Osteocyte (in vitro differentiated cells): Measurements from ENCODE around the gene MAK. TPM values are rescaled to one million over a fixed set of nuclear protein-coding genes. Genes with fewer than 3 reads are reported as not detected.

Source experiments
- DNase-seq: peaks from one replicate; pipeline ENCODE4 v3.0.0; 2021; ENCODE audit warnings: mixed read lengths; ENCODE audit not compliant: unreplicated experiment; ENCODE audit errors: extremely low spot score
- H3K27ac Mint-ChIP-seq: one replicate; pipeline ENCODE4 v1.8.0; 2021; ENCODE audit warnings: mild to moderate bottlenecking, mixed read lengths; ENCODE audit not compliant: unreplicated experiment
- H3K27me3 Mint-ChIP-seq: one replicate; pipeline ENCODE4 v1.8.0; 2021; ENCODE audit warnings: mixed read lengths; ENCODE audit not compliant: unreplicated experiment
- H3K36me3 Mint-ChIP-seq: one replicate; pipeline ENCODE4 v1.8.0; 2021; ENCODE audit warnings: mixed read lengths; ENCODE audit not compliant: unreplicated experiment
- H3K4me1 Mint-ChIP-seq: one replicate; pipeline ENCODE4 v1.8.0; 2021; ENCODE audit warnings: mixed read lengths; ENCODE audit not compliant: unreplicated experiment
- H3K4me3 Mint-ChIP-seq: one replicate; pipeline ENCODE4 v1.8.0; 2021; ENCODE audit warnings: mild to moderate bottlenecking, moderate library complexity, mixed read lengths; ENCODE audit not compliant: unreplicated experiment
- H3K9me3 Mint-ChIP-seq: one replicate; pipeline ENCODE4 v1.8.0; 2021; ENCODE audit warnings: mixed read lengths; ENCODE audit not compliant: unreplicated experiment
- CTCF ChIP-seq: fragments of 200-600 bp; sonication (generic); IDR thresholded peaks from 2 replicates; pipeline ENCODE4 v1.5.0; 2021; ENCODE audit warnings: antibody characterized with exemption, mild to moderate bottlenecking, moderate library complexity
- total RNA-seq: library from RNA; stranded (reverse); gene quantifications from 2 replicates; pipeline ENCODE4 v1.2.1, GENCODE V29; 2021

MAK gene
- total RNA-seq, 1 donor from 2014 or later = not detected

- no peak overlapping the region for H3K27ac Mint-ChIP-seq
- H3K27me3 Mint-ChIP-seq = no peaks in the 10 kb centered on the region
- no peaks in the 10 kb centered on the region for H3K4me1 Mint-ChIP-seq
- DNase-seq = no peak
- H3K9me3 Mint-ChIP-seq = no peaks in the 10 kb centered on the region
- H3K4me3 Mint-ChIP-seq = no peak overlapping the region
- H3K36me3 Mint-ChIP-seq = peaks cover 13% of the 10 kb centered on the region
- TF ChIP-seq CTCF = no peak
Measured at GRCh38 chr6:10792101-10792500, 46.2 kb downstream of the MAK start.

GRCh38 chr6:10791673-10792072, 46.7 kb downstream of the MAK start:
- no peaks in the 10 kb centered on the region for H3K4me1 Mint-ChIP-seq
- no peak overlapping the region for H3K27ac Mint-ChIP-seq
- no peak for DNase-seq
- peaks cover 13% of the 10 kb centered on the region for H3K36me3 Mint-ChIP-seq
- H3K4me3 Mint-ChIP-seq = no peak overlapping the region
- H3K27me3 Mint-ChIP-seq = no peaks in the 10 kb centered on the region
- TF ChIP-seq CTCF = no peak
- no peaks in the 10 kb centered on the region for H3K9me3 Mint-ChIP-seq

- Mint-ChIP-seq H3K27ac (no peak overlapping the region), H3K4me1 (no peaks in the 10 kb centered on the region)
Measured at GRCh38 chr6:10779076-10779475, 59.3 kb downstream of the MAK start.

GRCh38 chr6:10778230-10778629, 60.1 kb downstream of the MAK start:
- Mint-ChIP-seq H3K9me3 (no peaks in the 10 kb centered on the region), H3K27me3 (no peaks in the 10 kb centered on the region), H3K4me3 (no peak overlapping the region), H3K27ac (no peak overlapping the region), H3K36me3 (peaks cover 20% of the 10 kb centered on the region), H3K4me1 (no peaks in the 10 kb centered on the region)
- TF ChIP-seq CTCF = no peak
- no peak for DNase-seq

More at GRCh38 chr6:10779076-10779475, 59.3 kb downstream of the MAK start:
- no peak for TF ChIP-seq CTCF
- no peak for DNase-seq
- Mint-ChIP-seq H3K9me3 (no peaks in the 10 kb centered on the region), H3K27me3 (no peaks in the 10 kb centered on the region), H3K4me3 (no peak overlapping the region), H3K36me3 (peaks cover 20% of the 10 kb centered on the region)

GRCh38 chr6:10771371-10771894, 66.9 kb downstream of the MAK start:
- Mint-ChIP-seq H3K4me1 (no peaks in the 10 kb centered on the region), H3K4me3 (no peak overlapping the region), H3K36me3 (peaks cover 19% of the 10 kb centered on the region), H3K27me3 (no peaks in the 10 kb centered on the region), H3K9me3 (no peaks in the 10 kb centered on the region), H3K27ac (no peak overlapping the region)
- no peak for TF ChIP-seq CTCF
- DNase-seq = no peak
